Glutamatergic neuron (in vitro differentiated cells): ENCODE measurements around the gene ZC3H11A. TPM values are rescaled to one million over a fixed set of nuclear protein-coding genes. Genes with fewer than 3 reads are reported as not detected.

Experiments
- DNase-seq: peaks from one replicate; pipeline ENCODE4 v3.0.0; 2022
- H3K27ac Mint-ChIP-seq: one replicate; pipeline ENCODE4 v1.8.0; 2020; ENCODE audit warnings: mild to moderate bottlenecking, mixed read lengths, inconsistent platforms; ENCODE audit not compliant: unreplicated experiment
- H3K27me3 Mint-ChIP-seq: one replicate; pipeline ENCODE4 v1.8.0; 2020; ENCODE audit warnings: mild to moderate bottlenecking, moderate library complexity, mixed read lengths, inconsistent platforms; ENCODE audit not compliant: unreplicated experiment
- H3K36me3 Mint-ChIP-seq: one replicate; pipeline ENCODE4 v1.8.0; 2020; ENCODE audit warnings: mild to moderate bottlenecking, mixed read lengths, inconsistent platforms; ENCODE audit not compliant: unreplicated experiment
- H3K4me1 Mint-ChIP-seq: one replicate; pipeline ENCODE4 v1.8.0; 2020; ENCODE audit warnings: mild to moderate bottlenecking, low read depth, mixed read lengths, inconsistent platforms; ENCODE audit not compliant: unreplicated experiment
- H3K4me3 Mint-ChIP-seq: one replicate; pipeline ENCODE4 v1.8.0; 2020; ENCODE audit warnings: mild to moderate bottlenecking, mixed read lengths, inconsistent platforms; ENCODE audit not compliant: unreplicated experiment
- H3K9me3 Mint-ChIP-seq: one replicate; pipeline ENCODE4 v1.8.0; 2020; ENCODE audit warnings: mild to moderate bottlenecking, moderate library complexity, mixed read lengths, inconsistent platforms; ENCODE audit not compliant: unreplicated experiment
- CTCF ChIP-seq: fragments of 200-600 bp; sonication (generic); IDR thresholded peaks from one replicate; pipeline ENCODE4 v1.5.0; 2021; ENCODE audit not compliant: partially characterized antibody, unreplicated experiment
- total RNA-seq: library from RNA; stranded (reverse); fragmentation: NEBNext Ultra II Directional; extraction: Animal tissue kit (Norgen Biotek cat#: 25700); gene quantifications from one replicate; pipeline ENCODE4 v1.2.1, GENCODE V29; 2021; ENCODE audit not compliant: unreplicated experiment

Gene ZC3H11A
- total RNA-seq, 1 donor from 2014 or later = 63.4 TPM

GRCh38 chr1:203772836-203773235 is 22.6 kb upstream of the ZC3H11A start:
- DNase-seq = no peak
- Mint-ChIP-seq H3K27me3 (peaks cover 4% of the 10 kb centered on the region), H3K36me3 (no peaks in the 10 kb centered on the region), H3K4me3 (no peak overlapping the region), H3K9me3 (no peaks in the 10 kb centered on the region), H3K27ac (no peak overlapping the region), H3K4me1 (no peaks in the 10 kb centered on the region)
- no peak for TF ChIP-seq CTCF

- DNase-seq = no peak
- H3K9me3 Mint-ChIP-seq = no peaks in the 10 kb centered on the region
- H3K27me3 Mint-ChIP-seq = no peaks in the 10 kb centered on the region
- H3K36me3 Mint-ChIP-seq = no peaks in the 10 kb centered on the region
- H3K4me3 Mint-ChIP-seq = no peak overlapping the region
- TF ChIP-seq CTCF = no peak
- H3K4me1 Mint-ChIP-seq = no peaks in the 10 kb centered on the region
- peak overlapping the region; percentile 8 for H3K27ac Mint-ChIP-seq
These were observed 18.8 kb upstream of the ZC3H11A start for GRCh38 chr1:203776636-203777035.

GRCh38 chr1:203777596-203777995 is 17.8 kb upstream of the ZC3H11A start:
- DNase-seq = no peak
- no peak for TF ChIP-seq CTCF
- H3K9me3 Mint-ChIP-seq = no peaks in the 10 kb centered on the region
- no peak overlapping the region for H3K27ac Mint-ChIP-seq
- no peaks in the 10 kb centered on the region for H3K4me1 Mint-ChIP-seq
- H3K36me3 Mint-ChIP-seq = no peaks in the 10 kb centered on the region
- H3K27me3 Mint-ChIP-seq = no peaks in the 10 kb centered on the region
- no peak overlapping the region for H3K4me3 Mint-ChIP-seq

- no peaks in the 10 kb centered on the region for H3K9me3 Mint-ChIP-seq
- H3K4me3 Mint-ChIP-seq = no peak overlapping the region
- no peak overlapping the region for H3K27ac Mint-ChIP-seq
- H3K4me1 Mint-ChIP-seq = no peaks in the 10 kb centered on the region
- no peaks in the 10 kb centered on the region for H3K36me3 Mint-ChIP-seq
- TF ChIP-seq CTCF = no peak
- DNase-seq = no peak
- H3K27me3 Mint-ChIP-seq = no peaks in the 10 kb centered on the region
These were observed 17.3 kb upstream of the ZC3H11A start for GRCh38 chr1:203778146-203778545.

- TF ChIP-seq CTCF = no peak
- H3K9me3 Mint-ChIP-seq = no peaks in the 10 kb centered on the region
- H3K4me3 Mint-ChIP-seq = no peak overlapping the region
- H3K36me3 Mint-ChIP-seq = no peaks in the 10 kb centered on the region
- DNase-seq = no peak
- H3K27ac Mint-ChIP-seq = no peak overlapping the region
- H3K4me1 Mint-ChIP-seq = no peaks in the 10 kb centered on the region
- H3K27me3 Mint-ChIP-seq = no peaks in the 10 kb centered on the region
These were observed 16.6 kb upstream of the ZC3H11A start for GRCh38 chr1:203778789-203779188.
